GM18526 (cell line): ENCODE results near the gene CCL22.

Experiments used
- POLR2A ChIP-seq: IDR thresholded peaks from 3 replicates; pipeline ENCODE4 v1.6.1; 2011; ENCODE audit not compliant: insufficient read length; ENCODE audit errors: extremely low read depth

Gene CCL22

GRCh38 chr16:57395026-57395425 is 36.4 kb downstream of the CCL22 start:
- TF ChIP-seq POLR2A = no peak

GRCh38 chr16:57396786-57397185 is 38.2 kb downstream of the CCL22 start:
- TF ChIP-seq POLR2A = no peak

GRCh38 chr16:57401943-57402640 is 43.5 kb downstream of the CCL22 start:
- no peak for TF ChIP-seq POLR2A

- TF ChIP-seq POLR2A = no peak
These were observed 45.6 kb downstream of the CCL22 start, which contains the start of gene CCL17 for GRCh38 chr16:57403965-57404817. Gene CCL17, plus strand, starts transcription at chr16:57404767. Its CDS starts 9,166 bp downstream, at chr16:57413933.

GRCh38 chr16:57405097-57405496 is 46.5 kb downstream of the CCL22 start:
- no peak for TF ChIP-seq POLR2A

- TF ChIP-seq POLR2A = no peak
These were observed 48.3 kb downstream of the CCL22 start for GRCh38 chr16:57406881-57407280.

GRCh38 chr16:57407521-57408353 is 49.2 kb downstream of the CCL22 start:
- no peak for TF ChIP-seq POLR2A

GRCh38 chr16:57409065-57409464 is 50.5 kb downstream of the CCL22 start:
- no peak for TF ChIP-seq POLR2A

GRCh38 chr16:57409870-57410587 is 51.4 kb downstream of the CCL22 start:
- TF ChIP-seq POLR2A = no peak

- no peak for TF ChIP-seq POLR2A
These were observed 52.9 kb downstream of the CCL22 start for GRCh38 chr16:57411362-57411976.

- no peak for TF ChIP-seq POLR2A
These were observed 54.0 kb downstream of the CCL22 start for GRCh38 chr16:57412584-57412983.

GRCh38 chr16:57413301-57413730 is 54.7 kb downstream of the CCL22 start:
- no peak for TF ChIP-seq POLR2A

GRCh38 chr16:57413733-57414132 is 55.1 kb downstream of the CCL22 start:
- no peak for TF ChIP-seq POLR2A
